ENCODE results near the gene PTGDS. TPM values are rescaled to one million over a fixed set of nuclear protein-coding genes. Genes with fewer than 3 reads are reported as not detected.

Gene PTGDS
- total RNA-seq, 4 donors from 2014 or later, result 6.8 to 59.1 (median 17.8) TPM

DNA sequence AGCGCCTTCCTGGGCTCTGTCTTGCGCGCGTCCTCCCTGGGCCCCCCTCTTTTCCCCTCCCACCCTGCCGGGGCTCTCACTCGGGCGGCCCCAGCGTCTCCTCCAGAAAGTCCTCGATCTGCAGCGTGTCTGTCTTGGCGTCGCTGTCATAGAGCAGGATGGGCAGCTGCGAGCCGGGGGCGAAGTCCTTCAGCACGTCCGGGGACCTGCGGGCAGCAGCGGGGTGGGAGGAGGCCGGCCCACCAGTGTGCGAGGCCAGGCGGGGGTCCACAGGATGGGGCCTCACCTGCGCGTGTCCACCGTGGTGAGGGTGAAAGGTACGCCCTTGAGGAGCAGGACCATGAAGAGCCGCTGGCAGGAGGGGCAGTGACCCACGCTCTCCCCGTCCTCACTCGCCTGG lies 18.1 kb downstream of the PTGDS start:
- no peak overlapping the region for H3K4me3 ChIP-seq
- in situ Hi-C loops (cut with MboI; ENCODE audit: low pct_ligation_motif_present in 1 of 4, low pct_unique_long_range_greater_than_20kb in 1 of 4, low sequenced_read_pairs in 3 of 4), result no loop called here
- DNase-seq, result no peak
- H3K27me3 ChIP-seq, result peaks cover 24% of the 10 kb centered on the region
- H3K9me3 ChIP-seq, result no peaks in the 10 kb centered on the region
- intact Hi-C loops (cut with DNase I; ENCODE audit: low total_unique reads), result no loop called here
- peaks cover 30 to 64% (median 49%) of the 10 kb centered on the region in 4 donors for H3K4me1 ChIP-seq
- no peak for TF ChIP-seq POLR2A (IDR thresholded peaks at IDR 0.05)
- H3K36me3 ChIP-seq, result no peaks in the 10 kb centered on the region
- peak overlapping the region in 1 of 4 donors; percentile 60 for H3K27ac ChIP-seq
- WGBS, 2 donors (ENCODE audit: low coverage in 1 of 2), result 65% methylated on average over 27 of the region's 30 CpGs; no CpG with 5 or more reads in 1 of the 2 donors

DNA sequence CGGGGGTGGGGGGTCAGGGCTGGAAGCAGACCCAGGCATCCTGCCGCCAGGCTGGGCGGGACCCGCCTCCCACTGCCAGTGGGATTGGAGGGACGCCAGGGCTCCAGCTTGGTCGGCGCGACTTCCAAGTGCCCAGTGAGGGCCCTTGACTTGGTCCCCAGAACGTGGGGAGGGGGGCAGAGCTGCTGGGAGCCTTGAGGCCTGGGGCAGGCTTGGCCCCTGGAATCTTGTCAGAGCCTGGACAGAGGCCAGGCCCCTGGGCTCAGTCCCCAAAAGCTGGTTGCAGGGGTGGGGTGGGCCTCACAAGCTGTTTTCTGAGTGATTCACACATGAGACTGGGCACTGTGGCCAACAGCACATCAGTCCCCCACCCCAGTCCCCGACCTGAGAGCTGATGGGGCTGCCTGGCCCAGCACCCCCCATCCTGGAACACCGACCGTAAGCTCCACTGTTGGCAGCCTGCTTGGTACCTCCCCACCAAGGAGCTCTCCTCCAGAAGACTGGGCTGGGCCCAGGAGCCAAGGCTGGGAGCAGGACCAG lies 18.5 kb downstream of the PTGDS start:
- no peak for DNase-seq
- in situ Hi-C loops (cut with MboI; ENCODE audit: low pct_ligation_motif_present in 1 of 4, low pct_unique_long_range_greater_than_20kb in 1 of 4, low sequenced_read_pairs in 3 of 4), result no loop called here
- intact Hi-C loops (cut with DNase I; ENCODE audit: low total_unique reads), result no loop called here
- 11% methylated on average over 3 of the region's 12 CpGs; no CpG with 5 or more reads in 1 of the 2 donors for WGBS, 2 donors (ENCODE audit: low coverage in 1 of 2)
- Histone ChIP-seq H3K27ac (peak overlapping the region; percentile 7 to 60 (median 52)), H3K9me3 (no peaks in the 10 kb centered on the region), H3K36me3 (no peaks in the 10 kb centered on the region), H3K4me3 (peak overlapping the region in 2 of 4 donors; percentile 18 to 19), H3K4me1 (peaks cover 30 to 64% (median 49%) of the 10 kb centered on the region in 4 donors), H3K27me3 (peaks cover 24% of the 10 kb centered on the region)
- no peak for TF ChIP-seq POLR2AphosphoS5 (IDR thresholded peaks at IDR 0.05)
- TF ChIP-seq EP300 (IDR thresholded peaks at IDR 0.05; ENCODE audit: low read depth), result no peak
- TF ChIP-seq POLR2A (IDR thresholded peaks at IDR 0.05), result no peak
- TF ChIP-seq, protein P1, sequence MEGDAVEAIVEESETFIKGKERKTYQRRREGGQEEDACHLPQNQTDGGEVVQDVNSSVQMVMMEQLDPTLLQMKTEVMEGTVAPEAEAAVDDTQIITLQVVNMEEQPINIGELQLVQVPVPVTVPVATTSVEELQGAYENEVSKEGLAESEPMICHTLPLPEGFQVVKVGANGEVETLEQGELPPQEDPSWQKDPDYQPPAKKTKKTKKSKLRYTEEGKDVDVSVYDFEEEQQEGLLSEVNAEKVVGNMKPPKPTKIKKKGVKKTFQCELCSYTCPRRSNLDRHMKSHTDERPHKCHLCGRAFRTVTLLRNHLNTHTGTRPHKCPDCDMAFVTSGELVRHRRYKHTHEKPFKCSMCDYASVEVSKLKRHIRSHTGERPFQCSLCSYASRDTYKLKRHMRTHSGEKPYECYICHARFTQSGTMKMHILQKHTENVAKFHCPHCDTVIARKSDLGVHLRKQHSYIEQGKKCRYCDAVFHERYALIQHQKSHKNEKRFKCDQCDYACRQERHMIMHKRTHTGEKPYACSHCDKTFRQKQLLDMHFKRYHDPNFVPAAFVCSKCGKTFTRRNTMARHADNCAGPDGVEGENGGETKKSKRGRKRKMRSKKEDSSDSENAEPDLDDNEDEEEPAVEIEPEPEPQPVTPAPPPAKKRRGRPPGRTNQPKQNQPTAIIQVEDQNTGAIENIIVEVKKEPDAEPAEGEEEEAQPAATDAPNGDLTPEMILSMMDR (IDR thresholded peaks at IDR 0.05), result no peak

- Histone ChIP-seq H3K27ac (peak within 1 kb of the TSS; percentile 7 to 60 (median 52)), H3K4me3 (peak within 1 kb of the TSS in 2 of 4 donors; percentile 18 to 19), H3K36me3 (no peaks in the 10 kb centered on the region), H3K27me3 (peaks cover 24% of the 10 kb centered on the region), H3K4me1 (peaks cover 30 to 61% (median 47%) of the 10 kb centered on the region in 4 donors), H3K9me3 (no peaks in the 10 kb centered on the region)
- in situ Hi-C loops (cut with MboI; ENCODE audit: low pct_ligation_motif_present in 1 of 4, low pct_unique_long_range_greater_than_20kb in 1 of 4, low sequenced_read_pairs in 3 of 4) (no loop called here), intact Hi-C loops (cut with DNase I; ENCODE audit: low total_unique reads) (no loop called here)
- 18% methylated on average over 33 of the region's 35 CpGs; no CpG with 5 or more reads in 1 of the 2 donors for WGBS, 2 donors (ENCODE audit: low coverage in 1 of 2)
- peak; percentile 75 for DNase-seq
- TF ChIP-seq POLR2A (IDR thresholded peaks at IDR 0.05), result no peak
- TF ChIP-seq POLR2AphosphoS5 (IDR thresholded peaks at IDR 0.05), result no peak
- TF ChIP-seq, protein P1 (IDR thresholded peaks at IDR 0.05), result no peak
- no peak for TF ChIP-seq EP300 (IDR thresholded peaks at IDR 0.05; ENCODE audit: low read depth)
These were observed 19.3 kb downstream of the PTGDS start, which contains the start of gene CLIC3 for GRCh38 chr9:136996361-136997292. TSS of gene CLIC3 (minus strand) at chr9:136996568. CDS start at chr9:136996543, 25 bp downstream.

DNA sequence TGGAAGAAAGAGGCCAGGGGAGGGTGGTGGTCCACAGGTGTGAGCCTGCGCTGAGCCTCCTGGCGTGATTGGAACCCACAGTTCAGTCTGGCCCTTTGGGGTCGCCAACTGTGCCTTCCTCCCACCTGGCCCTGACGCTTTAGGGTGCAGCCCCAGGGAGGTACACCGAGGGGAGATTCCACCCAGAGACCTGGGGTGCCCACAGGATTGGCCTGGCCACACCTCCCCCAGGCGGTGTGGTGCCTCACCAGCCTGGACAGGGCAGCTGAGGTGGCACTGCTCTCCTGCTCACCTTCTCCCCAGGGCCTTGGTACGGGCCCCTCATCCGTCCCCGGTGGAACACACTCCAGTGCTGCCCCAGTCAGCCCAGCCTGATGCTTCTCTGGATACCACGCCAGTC lies 20.1 kb downstream of the PTGDS start:
- Histone ChIP-seq H3K4me3 (peak overlapping the region in 1 of 4 donors; percentile 19), H3K4me1 (peaks cover 30 to 60% (median 45%) of the 10 kb centered on the region in 4 donors), H3K36me3 (no peaks in the 10 kb centered on the region), H3K27me3 (peaks cover 24% of the 10 kb centered on the region), H3K27ac (peak overlapping the region in 3 of 4 donors; percentile 52 to 60 (median 52)), H3K9me3 (no peaks in the 10 kb centered on the region)
- intact Hi-C loops (cut with DNase I; ENCODE audit: low total_unique reads) (no loop called here), in situ Hi-C loops (cut with MboI; ENCODE audit: low pct_ligation_motif_present in 1 of 4, low pct_unique_long_range_greater_than_20kb in 1 of 4, low sequenced_read_pairs in 3 of 4) (no loop called here)
- no peak for DNase-seq
- no peak for TF ChIP-seq EP300 (IDR thresholded peaks at IDR 0.05; ENCODE audit: low read depth)
- no peak for TF ChIP-seq POLR2AphosphoS5 (IDR thresholded peaks at IDR 0.05)
- TF ChIP-seq, protein P1 (IDR thresholded peaks at IDR 0.05), result no peak
- TF ChIP-seq POLR2A (IDR thresholded peaks at IDR 0.05), result no peak
- 61% methylated on average over 10 of the region's 10 CpGs; no CpG with 5 or more reads in 1 of the 2 donors for WGBS, 2 donors (ENCODE audit: low coverage in 1 of 2)

All from transverse colon (tissue), 4 donors.